DMS53 treated with DMSO at 0.1 percent for 48 hours (cell line): ENCODE data around the gene TMEM179.

Experiments used
- DNase-seq: peaks from one replicate; lab custom pipeline; 2025; ENCODE audit not compliant: unreplicated experiment; lab: John Stamatoyannopoulos, UW

TMEM179 gene

DNA sequence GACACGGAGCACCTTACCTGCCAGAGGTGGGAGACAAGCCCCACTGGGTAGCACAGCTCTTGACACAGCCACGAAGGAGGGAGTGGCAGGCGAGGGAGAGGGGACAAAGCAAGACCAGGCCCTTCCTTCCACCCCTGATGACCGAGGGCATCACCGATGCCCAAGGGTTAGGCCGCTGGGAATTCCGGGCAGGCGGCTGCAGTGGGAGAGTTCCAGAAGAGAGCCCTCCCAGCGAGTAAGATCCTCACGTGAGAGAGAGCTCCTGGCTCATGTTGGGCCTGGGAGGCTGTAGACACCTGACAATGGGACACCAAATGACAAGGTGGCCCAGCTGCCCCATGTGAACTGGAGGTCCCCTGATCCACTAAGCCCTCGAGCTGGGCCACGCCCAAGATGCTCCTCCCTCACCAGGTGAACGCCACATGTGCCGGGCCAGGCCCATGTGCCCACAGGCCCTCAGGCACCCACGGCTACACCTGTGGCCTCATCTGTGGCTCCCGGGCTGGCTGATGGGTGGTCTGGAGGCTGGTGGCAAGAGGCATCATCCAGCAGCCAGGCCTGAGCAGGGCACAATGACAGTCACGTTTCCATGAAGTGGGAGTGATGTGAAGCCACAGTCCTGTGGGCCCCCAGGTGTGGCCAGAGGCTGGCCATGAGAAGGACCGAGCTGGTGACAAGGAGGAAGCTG, 57.1 kb downstream of the TMEM179 start:
- no peak for DNase-seq

DNA sequence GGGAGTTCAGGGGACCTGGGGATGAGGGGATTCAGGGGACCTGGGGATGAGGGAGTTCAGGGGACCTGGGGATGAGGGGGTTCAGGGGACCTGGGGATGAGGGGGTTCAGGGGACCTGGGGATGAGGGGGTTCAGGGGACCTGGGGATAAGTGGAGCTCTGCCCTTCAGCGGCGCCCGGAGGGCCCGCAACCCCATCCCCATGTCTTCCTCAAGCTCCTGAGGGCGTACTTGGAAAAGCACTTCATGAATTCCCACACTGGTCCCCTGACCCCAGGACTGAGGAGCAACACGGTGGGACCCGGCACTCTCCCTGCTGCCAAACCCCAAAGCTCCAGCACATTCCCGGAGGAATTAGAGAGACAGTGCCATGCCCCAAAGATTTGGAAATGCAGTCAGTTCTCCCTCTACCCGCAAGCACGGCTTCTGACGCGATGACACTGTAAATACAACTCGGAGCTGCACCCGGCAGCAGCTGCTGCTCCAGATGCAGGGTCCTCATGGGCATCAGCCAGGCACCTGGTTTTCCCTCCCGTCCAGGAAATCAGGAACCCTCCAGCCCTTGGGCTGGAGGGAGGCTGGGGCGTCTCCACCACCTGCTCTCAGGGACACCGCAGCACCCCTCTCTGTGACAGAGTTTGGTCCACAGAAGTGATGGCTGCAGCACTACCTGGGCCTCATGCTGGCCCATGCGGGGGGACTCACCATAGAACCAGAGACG, 57.8 kb downstream of the TMEM179 start:
- DNase-seq = no peak

DNA sequence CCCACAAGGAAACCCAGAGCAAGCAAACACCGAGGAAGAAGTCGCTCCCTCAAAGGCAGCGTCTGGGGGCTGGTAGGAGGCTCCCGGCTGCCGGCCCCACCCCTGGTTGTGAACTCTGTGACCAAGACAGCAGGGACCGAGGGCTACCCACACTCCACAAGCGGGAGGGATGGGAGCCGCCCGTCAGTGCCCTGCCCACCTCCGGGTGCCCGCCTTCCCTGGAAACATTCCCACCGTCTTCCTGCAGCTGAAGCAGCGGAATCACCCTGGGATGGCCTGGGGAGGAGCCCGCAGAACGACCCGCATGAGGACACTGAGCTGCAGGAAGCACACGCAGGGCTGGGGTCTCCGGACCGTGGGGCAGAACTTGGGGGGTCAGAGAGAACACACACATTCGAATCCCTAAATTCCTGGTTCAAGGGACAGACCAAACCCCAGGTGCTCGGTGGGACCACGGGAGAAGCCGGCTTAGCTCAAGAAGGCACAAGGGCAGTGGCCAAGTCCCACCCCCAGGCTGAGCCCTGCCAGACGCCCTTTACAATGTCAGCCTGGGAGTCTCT, 58.5 kb downstream of the TMEM179 start:
- DNase-seq = no peak

DNA sequence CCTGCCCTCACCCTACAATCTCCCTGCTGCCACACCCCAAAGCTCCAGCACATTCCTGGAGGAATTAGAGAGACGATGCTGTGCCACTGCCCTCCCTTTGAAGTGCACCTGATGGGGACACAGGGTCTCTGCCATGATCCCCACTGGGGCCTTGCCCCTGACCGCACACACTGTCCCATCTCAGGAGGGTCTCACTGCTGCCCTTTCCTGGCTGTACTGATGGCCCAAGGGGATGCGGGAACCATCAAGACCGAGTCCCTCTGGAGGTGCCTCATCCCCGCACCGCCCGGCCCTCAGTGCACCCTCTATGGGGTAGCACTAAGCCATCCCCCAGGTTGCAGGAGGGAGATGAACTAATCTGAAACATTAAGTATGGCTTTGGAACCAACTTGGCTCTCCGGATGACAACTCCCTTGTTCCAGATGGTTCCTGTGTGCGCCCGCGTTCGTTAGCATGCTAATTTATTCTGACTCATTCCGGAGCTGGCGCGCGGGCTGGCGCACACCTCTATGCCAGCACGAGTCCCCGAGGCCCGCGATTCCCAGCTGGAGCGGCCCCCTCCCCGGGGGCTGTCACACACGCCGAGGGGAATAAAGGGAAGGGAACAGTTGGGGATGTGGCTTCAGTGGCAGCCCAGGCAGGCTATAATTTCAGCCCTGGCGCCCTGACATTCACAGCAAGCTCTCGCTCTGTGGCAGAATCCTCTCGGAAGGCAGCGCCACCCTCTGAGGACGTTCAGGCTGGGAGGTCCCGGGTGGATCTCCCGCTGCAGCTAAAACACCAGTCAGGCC, 59.2 kb downstream of the TMEM179 start:
- DNase-seq = no peak

DNA sequence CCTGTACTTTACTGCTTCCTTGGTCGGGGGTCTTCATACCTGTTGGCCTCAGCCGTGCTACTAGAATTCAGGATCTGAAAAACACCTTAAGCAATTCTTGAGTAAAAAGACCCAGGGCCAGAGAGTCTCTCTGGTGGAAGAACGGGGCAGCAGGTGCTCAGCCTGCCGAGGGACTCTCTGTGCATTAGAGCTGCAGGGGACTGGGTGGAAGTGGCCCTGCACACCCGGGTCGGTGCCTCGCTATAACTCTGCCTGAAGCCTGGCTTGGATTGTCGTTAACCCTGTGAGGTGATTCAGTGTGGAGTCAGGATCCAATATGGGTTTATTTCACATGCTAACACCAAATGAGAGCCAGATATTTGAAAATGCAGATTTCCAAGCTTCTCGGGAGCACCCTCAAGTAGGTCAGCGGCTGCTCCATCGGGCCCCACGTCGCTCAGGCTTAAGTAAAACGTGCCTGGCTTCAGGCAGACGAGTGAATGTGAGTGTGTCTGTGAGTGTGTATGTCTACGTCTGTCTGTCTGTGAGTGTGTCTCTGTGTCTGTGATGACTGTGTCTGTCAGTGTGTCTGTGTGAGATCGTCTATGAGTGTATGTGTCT, 60.1 kb downstream of the TMEM179 start:
- no peak for DNase-seq

DNA sequence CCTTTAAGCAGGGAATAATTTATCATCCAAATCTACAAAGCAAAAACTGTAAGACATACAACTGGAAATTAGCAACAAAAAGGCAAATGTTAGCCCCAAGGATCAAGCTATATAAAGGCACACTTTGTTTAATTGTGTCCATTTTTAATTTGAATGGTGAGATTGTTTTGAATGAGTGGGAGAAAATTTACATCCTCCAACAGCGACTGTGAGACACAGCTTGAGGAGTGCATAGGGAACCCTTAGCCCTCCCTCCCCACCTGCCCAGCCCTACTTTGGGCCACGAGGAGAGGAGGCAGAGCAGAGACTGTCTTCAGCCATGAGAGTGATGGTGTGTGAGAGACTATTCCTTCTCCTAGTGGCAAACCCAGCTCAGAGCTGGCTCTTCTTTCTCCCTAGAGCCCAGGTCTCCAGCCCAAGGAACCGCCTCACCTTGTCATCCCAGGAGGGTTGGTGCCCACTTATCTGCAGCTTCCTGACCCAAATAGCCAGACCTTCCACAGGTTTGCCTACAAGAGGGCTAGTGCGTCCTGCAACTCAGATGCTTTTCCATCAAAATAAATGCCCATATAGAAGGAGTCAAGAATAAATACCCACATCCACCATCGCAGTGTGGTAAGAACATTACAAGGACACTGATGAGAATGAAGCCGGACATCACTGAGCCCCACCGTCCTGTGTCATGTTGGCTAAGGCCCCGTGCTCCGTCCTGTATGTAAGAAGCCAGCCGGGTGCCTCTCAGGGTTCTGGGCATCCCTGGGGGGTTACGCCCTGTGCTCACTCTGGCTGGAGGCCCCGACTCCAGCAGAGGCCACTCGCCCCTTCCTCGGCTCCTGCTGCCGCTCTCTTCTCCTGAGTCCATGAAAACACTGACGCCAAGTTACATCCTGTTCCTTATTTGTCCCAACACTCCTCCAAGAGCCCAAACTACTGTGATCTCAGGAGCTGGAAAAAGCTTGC, 61.4 kb downstream of the TMEM179 start:
- DNase-seq = no peak

DNA sequence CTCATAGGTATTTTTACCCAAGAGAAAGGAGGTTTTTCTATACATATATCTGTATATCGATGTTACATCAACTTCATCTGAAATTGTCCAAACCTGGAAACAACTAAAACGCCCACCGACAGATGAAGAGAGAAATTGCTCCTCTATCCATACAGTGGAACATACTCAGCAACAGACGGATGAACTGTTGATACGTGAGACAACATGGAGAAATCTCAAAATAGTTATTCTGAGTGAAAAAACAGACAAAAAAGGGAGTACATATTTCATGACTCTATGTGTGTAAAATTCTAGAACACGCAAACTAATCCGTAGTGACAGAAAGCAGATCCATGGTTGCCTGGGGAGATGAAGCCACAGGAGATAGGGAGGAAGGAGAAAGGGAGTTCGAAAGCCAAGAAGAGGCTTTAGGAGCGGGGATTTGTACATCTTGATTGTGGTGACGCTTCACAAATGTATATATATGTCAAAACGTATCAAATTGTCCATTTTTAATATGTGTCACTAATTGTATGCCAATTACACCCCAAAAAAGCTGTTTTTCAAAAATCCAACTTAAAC, 62.6 kb downstream of the TMEM179 start:
- no peak for DNase-seq
